Tibial nerve (tissue), 4 donors: ENCODE data around the gene STAT5A. TPM values are rescaled to one million over a fixed set of nuclear protein-coding genes. Genes with fewer than 3 reads are reported as not detected.

Experiments
- DNase-seq, 2 donors: peaks; one replicate each; pipeline ENCODE4 v3.0.0-alpha.2; 2019; ENCODE audit warnings: low spot score in 2 of 2
- H3K27ac ChIP-seq, 4 donors: fragments of 200-600 bp; sonication (generic) in 3 of 4; one replicate each; pipeline ENCODE4 v1.5.1; 2017 to 2019; ENCODE audit warnings: mild to moderate bottlenecking in 1 of 4
- H3K27me3 ChIP-seq, 2 donors: fragments of 200-600 bp; sonication (generic) in 1 of 2; one replicate each; pipeline versions ENCODE4 v1.5.1 to v1.6.0; 2017 to 2019
- H3K36me3 ChIP-seq, 3 donors: fragments of 200-600 bp; sonication (generic); one replicate each; pipeline ENCODE4 v1.5.1; 2018 to 2019
- H3K4me1 ChIP-seq, 4 donors: fragments of 200-600 bp; sonication (generic) in 3 of 4; one replicate each; pipeline ENCODE4 v1.5.1; 2017 to 2019
- H3K4me3 ChIP-seq, 4 donors: fragments of 200-600 bp; sonication (generic) in 3 of 4; one replicate each; pipeline ENCODE4 v1.5.1; 2017 to 2019; ENCODE audit warnings: mild to moderate bottlenecking in 1 of 4, moderate library complexity in 1 of 4
- H3K9me3 ChIP-seq, 4 donors: fragments of 200-600 bp; sonication (generic) in 3 of 4; one replicate each; pipeline ENCODE4 v1.5.1; 2017 to 2019
- EP300 ChIP-seq, 2 donors: sonication (generic); formaldehyde crosslinking; IDR thresholded peaks; one replicate each; pipeline ENCODE4 v1.6.1; 2017; ENCODE audit warnings: antibody characterized with exemption in 2 of 2, mild to moderate bottlenecking in 1 of 2
- POLR2A ChIP-seq, 2 donors: fragments of 450-650 bp; IDR thresholded peaks; one replicate each; pipeline ENCODE4 v1.6.1; 2017; ENCODE audit warnings: antibody characterized with exemption in 2 of 2, mild to moderate bottlenecking in 2 of 2, moderate library complexity in 2 of 2
- whole genome bisulfite sequencing, 2 donors: methylation state at CpG; one replicate each; pipeline ENCODE4 v1.1.5; 2018; 5-methylcytosine and 5-hydroxymethylcytosine counted together
- total RNA-seq, 4 donors: library from RNA; depleted of rRNA; stranded (reverse); fragments of >200 nt; gene quantifications; one replicate each; pipeline ENCODE4 v1.1.0, GENCODE V29; 2016
- TF ChIP-seq, protein P1 (sequence below), 5 experiments: fragments of 200-600 bp in 3 of 5; fragments of 450-650 bp in 2 of 5; sonication (generic) in 3 of 5; IDR thresholded peaks; one replicate each; pipeline ENCODE4 v1.5.1; 2016 to 2019; ENCODE audit warnings: antibody characterized with exemption in 5 of 5, mild to moderate bottlenecking in 3 of 5, moderate library complexity in 2 of 5

Gene STAT5A
- total RNA-seq, 4 donors from 2014 or later: 95.2 to 150 (median 127) TPM

DNA sequence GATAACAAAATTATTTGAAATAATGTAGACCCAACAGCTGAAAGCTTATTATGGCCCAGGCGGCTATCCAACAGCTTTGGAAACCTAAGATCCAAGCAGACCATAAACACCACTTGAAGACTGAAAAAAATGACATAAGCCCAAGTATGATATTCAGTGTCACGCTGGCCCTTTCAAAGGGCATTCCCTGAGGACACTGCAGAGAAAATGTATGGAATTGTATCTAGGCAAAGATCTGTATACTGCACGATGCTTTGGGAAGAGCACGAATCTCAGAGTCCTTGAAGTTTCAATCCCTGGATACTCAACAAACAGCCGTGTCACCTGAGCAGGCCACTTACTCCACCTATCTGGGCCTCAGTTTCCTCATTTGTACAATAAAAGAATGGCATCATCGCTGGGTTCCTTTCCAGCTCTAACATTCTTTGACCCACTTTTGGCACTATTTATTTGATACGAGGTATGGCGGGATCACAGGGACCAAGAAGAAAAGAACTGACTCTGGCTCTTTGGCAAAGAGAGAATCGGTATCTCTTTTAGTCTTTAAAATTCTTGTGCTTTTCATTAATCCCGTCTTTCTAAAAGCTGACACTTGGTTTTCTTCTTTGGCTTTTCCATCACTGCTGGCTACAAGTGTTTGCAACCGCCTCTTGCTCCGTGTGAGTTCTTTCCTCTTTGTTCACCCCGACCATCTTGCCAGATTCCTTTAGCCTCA lies 13.3 kb upstream of the STAT5A start:
- no peak for TF ChIP-seq EP300 (IDR thresholded peaks at IDR 0.05)
- no peak for TF ChIP-seq POLR2A (IDR thresholded peaks at IDR 0.05)
- TF ChIP-seq, protein P1, sequence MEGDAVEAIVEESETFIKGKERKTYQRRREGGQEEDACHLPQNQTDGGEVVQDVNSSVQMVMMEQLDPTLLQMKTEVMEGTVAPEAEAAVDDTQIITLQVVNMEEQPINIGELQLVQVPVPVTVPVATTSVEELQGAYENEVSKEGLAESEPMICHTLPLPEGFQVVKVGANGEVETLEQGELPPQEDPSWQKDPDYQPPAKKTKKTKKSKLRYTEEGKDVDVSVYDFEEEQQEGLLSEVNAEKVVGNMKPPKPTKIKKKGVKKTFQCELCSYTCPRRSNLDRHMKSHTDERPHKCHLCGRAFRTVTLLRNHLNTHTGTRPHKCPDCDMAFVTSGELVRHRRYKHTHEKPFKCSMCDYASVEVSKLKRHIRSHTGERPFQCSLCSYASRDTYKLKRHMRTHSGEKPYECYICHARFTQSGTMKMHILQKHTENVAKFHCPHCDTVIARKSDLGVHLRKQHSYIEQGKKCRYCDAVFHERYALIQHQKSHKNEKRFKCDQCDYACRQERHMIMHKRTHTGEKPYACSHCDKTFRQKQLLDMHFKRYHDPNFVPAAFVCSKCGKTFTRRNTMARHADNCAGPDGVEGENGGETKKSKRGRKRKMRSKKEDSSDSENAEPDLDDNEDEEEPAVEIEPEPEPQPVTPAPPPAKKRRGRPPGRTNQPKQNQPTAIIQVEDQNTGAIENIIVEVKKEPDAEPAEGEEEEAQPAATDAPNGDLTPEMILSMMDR (IDR thresholded peaks at IDR 0.05): no peak
- H3K9me3 ChIP-seq: no peaks in the 10 kb centered on the region
- peak overlapping the region; percentile 77 to 97 (median 90) for H3K4me3 ChIP-seq
- no peaks in the 10 kb centered on the region for H3K36me3 ChIP-seq
- WGBS, 2 donors: 16 to 18% methylated on average over 13 of the region's 13 CpGs
- peaks cover 0 to 61% (median 22%) of the 10 kb centered on the region in 4 donors for H3K4me1 ChIP-seq
- DNase-seq: no peak
- peak overlapping the region in 3 of 4 donors; percentile 79 to 97 (median 85) for H3K27ac ChIP-seq
- no peaks in the 10 kb centered on the region for H3K27me3 ChIP-seq

DNA sequence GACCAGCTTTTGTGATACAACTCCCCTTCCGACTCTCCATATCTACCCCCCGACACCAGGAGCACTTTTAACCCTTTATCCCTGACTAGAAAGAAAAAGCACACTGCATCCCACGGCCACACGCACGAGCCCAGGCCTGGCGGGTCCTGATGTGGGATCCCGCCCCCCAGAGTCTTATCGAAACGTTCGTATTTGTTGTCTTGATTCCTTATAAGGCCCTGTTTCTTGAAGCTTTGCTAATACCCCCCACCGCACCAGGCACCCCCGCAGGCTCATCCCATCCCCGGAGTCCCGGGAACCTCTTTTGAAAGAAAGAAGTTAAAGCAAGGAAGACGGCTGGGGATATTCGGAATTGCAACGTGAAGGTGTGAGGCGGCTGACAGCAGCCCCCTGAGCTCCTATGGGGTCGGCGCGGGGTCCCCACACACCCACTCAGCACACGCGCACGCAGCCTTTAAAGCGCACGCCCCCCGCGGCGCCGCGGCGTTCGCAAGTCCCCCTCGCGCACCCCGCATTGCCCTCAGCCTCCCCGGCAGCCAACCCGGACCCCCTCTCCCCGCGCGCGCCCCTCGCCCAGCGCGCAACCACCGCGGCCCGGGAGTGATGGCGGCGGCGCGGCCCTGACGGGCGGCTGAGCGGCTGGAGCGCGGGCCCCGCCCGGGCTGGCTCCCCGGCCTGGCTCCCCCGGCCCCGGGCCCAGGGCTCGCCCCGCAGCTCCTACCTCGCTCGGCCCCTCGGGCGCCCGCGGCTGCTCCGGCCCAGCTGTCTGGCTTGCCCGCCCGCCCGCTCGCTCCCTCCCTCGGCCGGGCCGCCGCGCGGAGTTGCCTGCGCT lies 12.6 kb upstream of the STAT5A start:
- Histone ChIP-seq H3K27ac (peak overlapping the region; percentile 79 to 97 (median 83)), H3K4me1 (peaks cover 0 to 54% (median 22%) of the 10 kb centered on the region in 4 donors), H3K9me3 (no peaks in the 10 kb centered on the region), H3K36me3 (no peaks in the 10 kb centered on the region), H3K4me3 (peak overlapping the region; percentile 77 to 97 (median 90)), H3K27me3 (no peaks in the 10 kb centered on the region)
- TF ChIP-seq EP300 (IDR thresholded peaks at IDR 0.05) (peak in 1 of 2 donors; percentile 30), POLR2A (IDR thresholded peaks at IDR 0.05) (peak in 1 of 2 donors; percentile 87)
- TF ChIP-seq, protein P1 (IDR thresholded peaks at IDR 0.05): no peak
- whole genome bisulfite sequencing, 2 donors: 1% methylated on average over 25 to 36 of the region's 82 CpGs
- DNase-seq: peak in 1 of 2 donors; percentile 42

DNA sequence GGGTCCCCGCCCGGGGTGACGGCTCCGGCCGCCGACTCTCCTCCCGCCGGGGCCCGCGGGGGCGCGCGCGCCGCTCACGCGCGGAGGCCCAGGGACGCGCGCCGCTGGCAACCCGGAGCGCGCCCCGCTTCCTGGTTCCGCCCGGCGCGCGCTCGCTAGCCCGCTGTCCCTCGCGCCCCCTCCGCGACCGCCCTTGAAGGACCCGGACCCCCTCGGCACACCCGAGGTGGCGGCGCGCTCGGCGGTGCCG lies 12.0 kb upstream of the STAT5A start, which contains the start of gene STAT5B:
Gene STAT5B (minus strand): TSS at position 33 of the 250 bp plus-strand sequence. CDS start 44,264 bp downstream, outside the sequence.
- peaks cover 0 to 48% (median 22%) of the 10 kb centered on the region in 4 donors for H3K4me1 ChIP-seq
- H3K27me3 ChIP-seq: no peaks in the 10 kb centered on the region
- peak within 1 kb of the TSS; percentile 77 to 97 (median 90) for H3K4me3 ChIP-seq
- peak; percentile 35 to 87 for TF ChIP-seq POLR2A (IDR thresholded peaks at IDR 0.05)
- TF ChIP-seq, protein P1 (IDR thresholded peaks at IDR 0.05): no peak
- H3K9me3 ChIP-seq: no peaks in the 10 kb centered on the region
- WGBS, 2 donors: 0% methylated on average over 16 of the region's 47 CpGs; no CpG with 5 or more reads in 1 of the 2 donors
- peak within 1 kb of the TSS; percentile 81 to 97 (median 92) for H3K27ac ChIP-seq
- peak; percentile 41 to 46 for DNase-seq
- no peaks in the 10 kb centered on the region for H3K36me3 ChIP-seq

DNA sequence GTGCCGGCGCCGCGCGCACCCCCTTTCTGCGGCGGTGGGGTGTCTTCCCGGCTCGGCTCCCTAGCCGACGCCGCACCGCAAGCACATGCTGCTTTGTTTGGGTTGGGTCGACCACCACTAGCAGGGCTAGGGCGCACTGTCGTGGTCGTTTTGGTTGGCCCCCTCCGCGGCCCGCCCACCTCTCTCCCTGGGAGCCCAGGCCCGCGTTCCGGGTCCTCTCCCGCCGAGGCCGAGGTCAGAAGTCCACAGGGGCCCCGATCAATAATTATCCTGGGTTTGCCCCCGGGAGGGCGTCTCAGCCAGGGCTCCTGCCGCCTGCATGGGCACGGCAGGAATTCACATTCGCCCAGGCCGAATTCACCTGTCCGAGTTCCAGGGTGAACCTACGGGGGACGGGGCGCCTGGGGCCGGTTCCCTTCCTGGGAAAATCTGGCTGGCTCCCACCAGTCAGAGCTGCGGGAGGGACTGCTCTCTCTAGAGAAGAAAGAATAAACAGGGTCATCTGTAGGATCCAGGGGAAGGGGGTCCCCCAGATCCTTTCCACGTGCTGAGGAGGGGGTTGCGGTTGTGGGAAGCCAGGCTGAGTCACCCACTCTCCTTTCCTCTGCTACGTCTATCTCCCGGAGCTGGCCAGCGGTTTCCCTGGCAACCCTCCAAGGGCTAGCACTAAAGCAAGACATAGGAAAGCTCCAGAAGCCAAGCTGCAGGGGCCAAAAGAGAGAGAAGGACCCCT lies 11.5 kb upstream of the STAT5A start:
- Histone ChIP-seq H3K4me3 (peak overlapping the region; percentile 63 to 97 (median 82)), H3K36me3 (no peaks in the 10 kb centered on the region), H3K27me3 (no peaks in the 10 kb centered on the region), H3K4me1 (peaks cover 0 to 45% (median 22%) of the 10 kb centered on the region in 4 donors), H3K27ac (peak overlapping the region; percentile 81 to 97 (median 92)), H3K9me3 (no peaks in the 10 kb centered on the region)
- peak; percentile 53 to 71 for DNase-seq
- TF ChIP-seq POLR2A (IDR thresholded peaks at IDR 0.05): no peak
- TF ChIP-seq EP300 (IDR thresholded peaks at IDR 0.05): peak in 1 of 2 donors; percentile 17
- WGBS, 2 donors: 0 to 2% methylated on average over 9 to 13 of the region's 44 CpGs

DNA sequence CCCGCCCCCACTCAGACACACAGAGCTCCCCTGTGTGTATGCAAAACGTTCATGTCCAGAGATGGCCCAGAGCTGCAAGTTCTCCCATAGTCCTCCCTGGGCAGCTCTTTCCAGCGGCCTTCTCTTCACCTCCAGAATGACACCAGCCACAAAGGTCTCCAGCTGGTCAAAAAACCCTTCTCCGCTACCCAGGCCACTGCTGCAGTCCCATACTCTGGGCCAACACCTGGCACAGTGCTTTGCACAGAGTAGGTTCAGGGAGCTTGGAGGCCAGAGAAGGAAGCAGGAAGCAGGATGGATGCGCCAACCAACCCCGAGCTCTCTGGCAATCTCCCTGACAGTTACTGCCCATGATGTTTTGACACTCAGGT lies 11.0 kb upstream of the STAT5A start:
- H3K9me3 ChIP-seq: no peaks in the 10 kb centered on the region
- no peak for DNase-seq
- H3K4me3 ChIP-seq: peak overlapping the region in 1 of 4 donors; percentile 97
- no peaks in the 10 kb centered on the region for H3K36me3 ChIP-seq
- 45 to 55% methylated on average over 6 of the region's 6 CpGs for WGBS, 2 donors
- H3K4me1 ChIP-seq: peaks cover 0 to 39% (median 22%) of the 10 kb centered on the region in 4 donors
- peak overlapping the region in 3 of 4 donors; percentile 90 to 97 (median 95) for H3K27ac ChIP-seq
- H3K27me3 ChIP-seq: no peaks in the 10 kb centered on the region
- TF ChIP-seq, protein P1 (IDR thresholded peaks at IDR 0.05): no peak
- no peak for TF ChIP-seq EP300 (IDR thresholded peaks at IDR 0.05)
- no peak for TF ChIP-seq POLR2A (IDR thresholded peaks at IDR 0.05)
